GM19023 (cell line): ENCODE results near the gene OCEL1.
"Not testable (repeated sequence)": the region's sequence is repeated elsewhere in the genome, so short reads cannot be mapped to it uniquely, and the experiment has no call there.

Source experiments
- ATAC-seq: cut with Tn5 transposase; IDR thresholded peaks from one replicate; pipeline ENCODE4 v1.9.1; 2021; ENCODE audit warnings: mild to moderate bottlenecking, moderate library complexity; ENCODE audit not compliant: unreplicated experiment

OCEL1 gene

DNA sequence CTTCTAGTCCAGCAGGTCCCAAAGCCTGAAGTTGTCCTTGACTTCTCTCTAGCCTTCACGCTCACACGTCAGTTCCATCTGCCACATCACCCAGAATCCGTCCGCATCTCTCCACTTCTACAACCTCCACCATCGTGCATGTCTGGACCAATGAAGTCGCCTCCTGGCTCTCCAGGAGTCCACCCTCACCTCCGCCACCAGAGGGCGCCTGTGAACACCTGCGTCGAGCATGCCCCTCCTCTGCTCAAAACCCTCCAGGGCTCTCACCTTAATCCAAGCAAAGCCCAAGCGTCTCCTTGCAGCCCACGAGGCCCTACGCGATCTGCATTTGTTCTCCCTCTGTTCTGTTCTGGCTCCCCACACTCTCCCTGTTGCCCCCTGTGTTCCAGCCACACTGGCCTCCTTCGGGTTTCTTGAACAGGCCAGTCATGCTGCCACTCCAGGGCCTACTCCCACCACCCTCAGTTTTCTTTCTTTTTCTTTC, 34.9 kb downstream of the OCEL1 start:
- peak; percentile 72 for ATAC-seq

DNA sequence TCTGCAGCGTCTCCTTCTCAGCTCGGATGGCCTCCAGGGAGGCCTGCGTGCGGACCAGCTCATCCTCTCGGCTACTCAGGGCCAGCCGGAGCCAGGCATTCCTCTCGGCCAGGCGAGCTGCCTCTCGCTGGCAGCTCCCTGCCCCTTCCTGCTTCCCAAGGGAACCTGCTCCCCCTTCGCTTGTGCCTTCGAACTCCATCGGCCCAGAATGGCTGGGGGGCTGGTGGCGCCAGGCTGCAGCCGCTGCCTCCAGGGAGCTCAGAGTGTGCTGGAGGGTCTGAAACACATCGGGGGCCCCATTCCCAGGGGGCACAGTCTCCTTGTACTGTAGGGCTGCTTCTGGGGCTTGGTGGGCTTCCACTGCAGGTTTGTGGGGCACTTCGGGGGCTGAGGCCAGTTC, 36.5 kb downstream of the OCEL1 start:
- no peak for ATAC-seq

DNA sequence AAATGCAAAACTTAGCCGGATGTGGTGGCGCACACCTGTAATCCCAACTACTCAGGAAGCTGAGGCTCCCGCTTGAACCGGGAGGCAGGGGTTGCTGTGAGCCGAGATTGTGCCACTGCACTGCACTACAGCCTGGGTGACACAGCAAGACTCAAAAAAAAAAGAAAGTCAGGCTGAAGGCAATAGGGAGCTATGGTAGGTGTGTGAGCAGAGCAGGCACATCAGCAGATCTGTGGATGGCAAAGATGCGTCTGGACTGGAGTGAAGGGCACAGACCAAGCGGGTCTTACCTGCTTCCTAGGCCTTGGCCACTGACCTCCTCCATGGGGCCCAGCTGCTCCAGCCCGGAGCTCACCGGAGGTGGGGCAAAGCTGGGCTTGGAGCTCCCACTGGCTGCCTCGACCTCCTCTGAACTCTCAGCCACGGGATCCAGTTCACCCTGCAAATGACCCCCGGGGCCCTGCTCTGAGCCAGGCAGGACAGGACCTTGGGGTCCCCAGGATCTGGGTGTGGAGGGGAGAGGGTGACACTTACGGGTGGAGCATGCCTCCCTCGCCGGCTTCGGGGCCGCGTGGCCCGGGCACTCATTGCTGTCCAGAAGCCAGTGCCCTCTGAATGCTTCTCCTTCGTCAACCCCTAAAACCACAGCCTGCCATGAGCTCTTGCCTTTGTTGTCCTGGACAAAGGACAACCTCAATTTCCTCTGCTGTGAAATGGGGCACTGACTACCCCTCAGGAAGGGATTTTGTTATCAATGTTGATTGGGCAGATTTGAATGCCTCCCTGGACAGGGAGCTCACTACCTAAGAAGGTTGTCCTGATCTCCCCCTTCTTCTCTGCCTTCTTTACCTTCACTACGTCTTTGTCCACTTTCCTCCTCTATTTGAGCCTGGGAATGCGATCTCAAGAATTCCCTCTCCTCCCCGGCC, 38.0 kb downstream of the OCEL1 start:
- ATAC-seq: no peak

DNA sequence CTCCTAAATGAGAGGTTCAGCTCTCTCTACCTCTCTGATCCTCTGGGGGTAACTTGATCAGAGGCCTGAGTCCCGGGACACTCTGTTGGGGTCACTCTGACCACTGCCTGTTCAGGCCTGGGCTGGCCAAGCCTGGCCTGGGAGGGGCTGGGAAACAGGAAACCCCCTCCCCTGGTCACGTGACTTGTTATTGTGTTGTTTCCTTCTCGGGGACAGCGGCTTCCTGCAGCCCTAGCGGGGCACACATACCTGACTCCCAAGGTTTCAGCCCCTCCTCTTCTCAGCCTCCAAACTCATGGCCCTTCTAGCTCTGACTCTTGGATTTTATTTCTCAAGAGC, 38.6 kb downstream of the OCEL1 start, which contains the start of gene USHBP1:
TSS of gene USHBP1 (minus strand) at position 105 of the 339 bp plus-strand sequence. CDS start 446 bp downstream, outside the sequence.
- ATAC-seq: no peak

DNA sequence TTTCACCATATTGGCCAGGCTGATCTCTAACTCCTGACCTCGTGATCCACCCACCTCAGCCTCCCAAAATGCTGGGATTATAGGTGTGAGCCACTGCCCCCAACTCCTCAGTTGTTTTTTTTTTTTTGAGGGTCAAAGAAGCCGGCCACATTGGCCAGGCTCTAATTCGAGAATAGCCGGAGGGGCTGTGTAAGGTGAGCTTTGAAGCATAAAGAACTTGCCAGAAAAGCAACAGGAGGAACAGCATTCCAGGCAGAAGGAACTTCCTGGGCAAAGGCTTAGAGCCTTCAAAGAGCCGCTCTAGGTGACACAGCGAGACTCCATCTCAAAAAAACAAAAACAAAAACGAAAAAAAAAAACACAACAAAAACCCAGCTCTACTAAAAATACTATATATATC, 40.0 kb downstream of the OCEL1 start:
- no peak for ATAC-seq

DNA sequence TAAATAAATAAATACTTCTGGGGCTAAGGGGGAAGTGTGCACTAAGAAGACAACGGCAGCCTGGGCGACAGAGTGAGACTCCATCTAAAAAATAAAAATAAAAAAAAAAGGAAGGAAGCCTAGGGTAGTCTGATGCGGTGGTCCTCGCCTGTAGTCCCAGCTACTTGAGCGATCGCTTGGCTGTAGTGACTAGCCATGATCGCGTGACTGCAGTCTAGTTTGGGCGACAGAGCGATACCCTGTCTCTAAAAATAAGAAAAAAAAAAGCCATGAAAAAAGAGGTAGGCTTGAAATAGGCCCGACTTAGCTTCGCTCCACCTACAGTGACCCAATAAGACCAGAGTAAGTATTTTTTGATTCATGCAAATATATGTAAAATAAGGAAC, 40.6 kb downstream of the OCEL1 start:
- ATAC-seq: no peak

DNA sequence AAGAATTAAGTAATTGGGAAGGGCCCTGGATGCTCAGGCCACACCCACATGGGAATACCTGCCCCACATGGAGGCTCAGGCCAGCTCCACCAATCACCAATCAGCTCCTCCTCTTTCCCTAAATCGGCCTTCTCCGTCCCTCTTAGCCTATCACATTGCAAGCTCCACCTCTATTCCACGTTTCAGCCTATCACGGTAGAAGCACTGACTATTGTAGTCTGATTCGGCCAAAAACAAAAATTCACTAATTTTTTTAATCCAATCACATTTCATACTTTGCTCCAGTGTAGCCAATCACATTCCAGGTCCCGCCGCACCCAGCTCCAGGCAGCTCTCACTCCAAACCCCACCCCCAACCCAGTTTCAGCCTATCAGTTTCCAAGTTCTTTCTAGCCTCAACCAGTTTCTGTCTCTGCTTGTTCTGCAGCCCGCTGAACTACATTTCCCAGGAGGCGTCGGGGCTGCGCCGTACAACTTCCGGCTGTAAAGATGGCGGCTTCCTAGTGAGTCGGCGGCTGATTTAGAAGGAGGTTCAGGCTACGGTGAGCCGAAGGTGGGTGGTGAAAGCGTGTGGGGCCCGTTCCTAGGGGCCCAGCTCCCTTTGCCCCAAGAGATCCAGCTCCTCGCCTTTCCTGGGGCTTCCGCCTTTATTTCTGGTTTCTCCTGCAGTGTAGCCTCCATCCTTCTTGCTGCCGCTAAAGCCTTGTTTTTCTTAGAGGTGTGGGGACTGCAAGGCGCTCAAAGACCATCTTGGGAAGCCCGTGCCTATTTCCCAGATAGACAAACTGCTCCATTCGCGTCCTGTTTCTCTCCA, 41.2 kb downstream of the OCEL1 start, which contains the start of gene BABAM1:
TSS of gene BABAM1 (plus strand) at position 469 of the 814 bp plus-strand sequence. CDS start 1,364 bp downstream, outside the sequence.
- peak; percentile 92 for ATAC-seq

DNA sequence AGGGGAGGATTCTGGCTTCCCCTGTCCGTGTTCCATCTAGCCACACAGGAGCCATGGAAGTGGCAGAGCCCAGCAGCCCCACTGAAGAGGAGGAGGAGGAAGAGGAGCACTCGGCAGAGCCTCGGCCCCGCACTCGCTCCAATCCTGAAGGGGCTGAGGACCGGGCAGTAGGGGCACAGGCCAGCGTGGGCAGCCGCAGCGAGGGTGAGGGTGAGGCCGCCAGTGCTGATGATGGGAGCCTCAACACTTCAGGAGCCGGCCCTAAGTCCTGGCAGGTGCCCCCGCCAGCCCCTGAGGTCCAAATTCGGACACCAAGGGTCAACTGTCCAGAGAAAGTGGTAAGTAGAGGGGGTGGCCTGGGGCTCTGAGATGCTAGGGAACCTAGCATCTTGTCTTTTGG, 42.7 kb downstream of the OCEL1 start:
- no peak for ATAC-seq

DNA sequence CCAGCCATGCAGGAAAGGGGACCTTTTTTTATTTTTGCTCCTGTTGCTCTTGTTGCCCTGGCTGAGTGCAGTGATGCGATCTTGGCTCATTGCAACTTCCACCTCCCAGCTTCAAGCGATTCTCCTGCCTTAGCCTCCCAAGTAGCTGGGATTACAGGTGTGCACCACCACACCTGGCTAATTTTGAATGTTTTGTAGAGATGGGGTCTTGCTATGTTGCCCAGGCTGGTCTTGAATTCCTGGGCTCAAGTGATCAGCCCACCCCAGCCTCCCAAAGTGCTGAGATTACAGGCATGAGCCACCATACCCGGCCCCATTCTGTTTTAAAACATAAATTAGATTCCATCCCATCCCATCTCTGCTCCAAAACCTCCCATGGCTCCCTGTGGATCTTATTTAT, 48.9 kb downstream of the OCEL1 start:
- not testable (repeated sequence) for ATAC-seq

DNA sequence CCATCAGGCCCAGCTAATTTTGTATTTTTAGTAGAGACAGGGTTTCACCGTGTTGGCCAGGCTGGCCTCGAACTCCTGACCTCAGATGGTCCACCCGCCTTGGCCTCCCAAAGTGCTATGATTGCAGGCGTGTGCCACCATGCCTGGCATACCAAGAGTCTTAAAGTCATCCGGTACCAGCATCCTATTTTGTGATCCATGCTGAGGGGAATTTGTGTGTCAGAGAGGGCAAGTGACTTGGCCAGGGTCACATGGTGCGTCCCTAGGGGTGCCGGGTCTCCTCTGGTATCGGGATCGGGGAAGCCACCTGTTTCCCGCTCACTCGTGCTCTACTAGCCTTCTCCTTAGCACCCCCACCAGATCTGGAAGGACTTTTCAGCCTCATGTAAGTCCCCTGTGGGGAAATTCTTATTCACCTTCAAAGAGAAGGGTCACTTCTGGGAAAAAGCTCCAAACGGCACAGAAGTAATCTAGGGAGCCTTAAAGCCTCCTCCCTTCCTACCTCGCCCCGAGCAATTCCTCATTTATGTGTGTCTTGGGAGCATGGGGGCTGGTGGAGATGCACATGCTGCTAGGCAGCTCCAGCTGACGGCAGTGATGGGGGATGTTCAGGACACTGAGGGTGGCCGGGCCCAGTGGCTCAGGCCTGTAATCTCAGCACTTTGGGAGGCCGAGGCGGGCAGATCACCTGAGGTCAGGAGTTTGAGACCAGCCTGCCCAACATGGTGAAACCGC, 49.6 kb downstream of the OCEL1 start:
- no peak for ATAC-seq
